ENCODE results near the gene KIF14.

The KIF14 gene

GRCh38 chr1:200530623-200531261 lies 89.8 kb downstream of the KIF14 start:
- H2BK5ac ChIP-seq (ENCODE audit: low read length) = no peak overlapping the region
- H2BK120ac ChIP-seq (ENCODE audit: low read depth, low read length) = no peak overlapping the region
- H3K23ac ChIP-seq (ENCODE audit: low read length) = no peak overlapping the region
- no peak overlapping the region for H2BK15ac ChIP-seq (replicated peaks; ENCODE audit: low read depth)
- no peak overlapping the region for H3K4me3 ChIP-seq (ENCODE audit: low read length)
- no peak for DNase-seq
- H3K4ac ChIP-seq (ENCODE audit: low read depth, low read length) = no peak overlapping the region
- H3K27me3 ChIP-seq (ENCODE audit: insufficient read depth, low read length, poor library complexity) = no peaks in the 10 kb centered on the region
- H2AK5ac ChIP-seq (ENCODE audit: low read length) = no peak overlapping the region
- no peaks in the 10 kb centered on the region for H3K36me3 ChIP-seq (ENCODE audit: control insufficient read depth, insufficient read depth, low read length)
- H3K79me1 ChIP-seq (ENCODE audit: low read length) = no peaks in the 10 kb centered on the region
- no peak overlapping the region for H3K18ac ChIP-seq (ENCODE audit: low read length)
- H3K79me2 ChIP-seq (ENCODE audit: control insufficient read depth, insufficient read depth, low read length) = no peaks in the 10 kb centered on the region
- no peak overlapping the region for H3K4me2 ChIP-seq (ENCODE audit: low read length)
- WGBS (ENCODE audit: extremely low coverage, insufficient coverage, low lambda C conversion rate) = no CpG with 5 or more reads among the region's 7 CpGs
- H4K8ac ChIP-seq (ENCODE audit: low read depth, low read length) = no peak overlapping the region
- no peak overlapping the region for H3K56ac ChIP-seq (ENCODE audit: low read length)
- H4K5ac ChIP-seq (ENCODE audit: low read length) = no peak overlapping the region
- no peak overlapping the region for H3K27ac ChIP-seq (ENCODE audit: low read depth, low read length)
- H3K4me1 ChIP-seq (ENCODE audit: control insufficient read depth, low read depth, low read length) = no peaks in the 10 kb centered on the region
- no peak overlapping the region for H3K9ac ChIP-seq (ENCODE audit: low read length)

- Histone ChIP-seq H3K36me3 (ENCODE audit: control insufficient read depth, insufficient read depth, low read length) (no peaks in the 10 kb centered on the region), H3K4ac (ENCODE audit: low read depth, low read length) (no peak overlapping the region), H3K9ac (ENCODE audit: low read length) (no peak overlapping the region), H3K56ac (ENCODE audit: low read length) (no peak overlapping the region), H2BK5ac (ENCODE audit: low read length) (no peak overlapping the region), H2AK5ac (ENCODE audit: low read length) (no peak overlapping the region), H4K5ac (ENCODE audit: low read length) (no peak overlapping the region), H3K23ac (ENCODE audit: low read length) (no peak overlapping the region), H3K79me1 (ENCODE audit: low read length) (no peaks in the 10 kb centered on the region), H3K79me2 (ENCODE audit: control insufficient read depth, insufficient read depth, low read length) (no peaks in the 10 kb centered on the region), H2BK120ac (ENCODE audit: low read depth, low read length) (no peak overlapping the region), H3K4me2 (ENCODE audit: low read length) (no peak overlapping the region), H3K27me3 (ENCODE audit: insufficient read depth, low read length, poor library complexity) (no peaks in the 10 kb centered on the region), H4K8ac (ENCODE audit: low read depth, low read length) (no peak overlapping the region), H3K4me3 (ENCODE audit: low read length) (no peak overlapping the region), H2BK15ac (replicated peaks; ENCODE audit: low read depth) (no peak overlapping the region), H3K4me1 (ENCODE audit: control insufficient read depth, low read depth, low read length) (no peaks in the 10 kb centered on the region), H3K18ac (ENCODE audit: low read length) (no peak overlapping the region), H3K27ac (ENCODE audit: low read depth, low read length) (no peak overlapping the region)
- DNase-seq = no peak
- whole genome bisulfite sequencing (ENCODE audit: extremely low coverage, insufficient coverage, low lambda C conversion rate) = no CpG with 5 or more reads among the region's 4 CpGs
These were observed 91.5 kb downstream of the KIF14 start for GRCh38 chr1:200528858-200529606.

GRCh38 chr1:200527670-200528069 lies 92.9 kb downstream of the KIF14 start:
- no peaks in the 10 kb centered on the region for H3K4me1 ChIP-seq (ENCODE audit: control insufficient read depth, low read depth, low read length)
- no peak overlapping the region for H2BK120ac ChIP-seq (ENCODE audit: low read depth, low read length)
- no peak overlapping the region for H2AK5ac ChIP-seq (ENCODE audit: low read length)
- H4K8ac ChIP-seq (ENCODE audit: low read depth, low read length) = no peak overlapping the region
- H3K27me3 ChIP-seq (ENCODE audit: insufficient read depth, low read length, poor library complexity) = no peaks in the 10 kb centered on the region
- no peak overlapping the region for H3K27ac ChIP-seq (ENCODE audit: low read depth, low read length)
- no peaks in the 10 kb centered on the region for H3K79me1 ChIP-seq (ENCODE audit: low read length)
- no CpG with 5 or more reads among the region's 4 CpGs for WGBS (ENCODE audit: extremely low coverage, insufficient coverage, low lambda C conversion rate)
- no peak overlapping the region for H2BK15ac ChIP-seq (replicated peaks; ENCODE audit: low read depth)
- no peak overlapping the region for H3K56ac ChIP-seq (ENCODE audit: low read length)
- H3K4me2 ChIP-seq (ENCODE audit: low read length) = no peak overlapping the region
- H3K79me2 ChIP-seq (ENCODE audit: control insufficient read depth, insufficient read depth, low read length) = no peaks in the 10 kb centered on the region
- H4K5ac ChIP-seq (ENCODE audit: low read length) = no peak overlapping the region
- no peak overlapping the region for H3K4ac ChIP-seq (ENCODE audit: low read depth, low read length)
- H3K18ac ChIP-seq (ENCODE audit: low read length) = no peak overlapping the region
- no peak overlapping the region for H2BK5ac ChIP-seq (ENCODE audit: low read length)
- H3K23ac ChIP-seq (ENCODE audit: low read length) = no peak overlapping the region
- no peaks in the 10 kb centered on the region for H3K36me3 ChIP-seq (ENCODE audit: control insufficient read depth, insufficient read depth, low read length)
- H3K4me3 ChIP-seq (ENCODE audit: low read length) = no peak overlapping the region
- no peak for DNase-seq
- H3K9ac ChIP-seq (ENCODE audit: low read length) = no peak overlapping the region

GRCh38 chr1:200526709-200527612 lies 93.6 kb downstream of the KIF14 start:
- Histone ChIP-seq H3K18ac (ENCODE audit: low read length) (no peak overlapping the region), H3K27me3 (ENCODE audit: insufficient read depth, low read length, poor library complexity) (no peaks in the 10 kb centered on the region), H3K4me3 (ENCODE audit: low read length) (no peak overlapping the region), H3K27ac (ENCODE audit: low read depth, low read length) (no peak overlapping the region), H3K79me2 (ENCODE audit: control insufficient read depth, insufficient read depth, low read length) (no peaks in the 10 kb centered on the region), H3K36me3 (ENCODE audit: control insufficient read depth, insufficient read depth, low read length) (no peaks in the 10 kb centered on the region), H3K23ac (ENCODE audit: low read length) (no peak overlapping the region), H4K5ac (ENCODE audit: low read length) (no peak overlapping the region), H3K4ac (ENCODE audit: low read depth, low read length) (no peak overlapping the region), H2BK120ac (ENCODE audit: low read depth, low read length) (no peak overlapping the region), H3K79me1 (ENCODE audit: low read length) (no peaks in the 10 kb centered on the region), H3K4me1 (ENCODE audit: control insufficient read depth, low read depth, low read length) (no peaks in the 10 kb centered on the region), H2AK5ac (ENCODE audit: low read length) (no peak overlapping the region), H4K8ac (ENCODE audit: low read depth, low read length) (no peak overlapping the region), H2BK5ac (ENCODE audit: low read length) (no peak overlapping the region), H3K56ac (ENCODE audit: low read length) (no peak overlapping the region), H2BK15ac (replicated peaks; ENCODE audit: low read depth) (no peak overlapping the region), H3K9ac (ENCODE audit: low read length) (no peak overlapping the region), H3K4me2 (ENCODE audit: low read length) (no peak overlapping the region)
- no peak for DNase-seq
- WGBS (ENCODE audit: extremely low coverage, insufficient coverage, low lambda C conversion rate) = no CpG with 5 or more reads among the region's 5 CpGs

GRCh38 chr1:200525090-200525987 lies 95.2 kb downstream of the KIF14 start:
- Histone ChIP-seq H3K4me2 (ENCODE audit: low read length) (no peak overlapping the region), H3K27me3 (ENCODE audit: insufficient read depth, low read length, poor library complexity) (no peaks in the 10 kb centered on the region), H4K5ac (ENCODE audit: low read length) (no peak overlapping the region), H3K4me1 (ENCODE audit: control insufficient read depth, low read depth, low read length) (no peaks in the 10 kb centered on the region), H3K79me1 (ENCODE audit: low read length) (no peaks in the 10 kb centered on the region), H3K18ac (ENCODE audit: low read length) (no peak overlapping the region), H3K56ac (ENCODE audit: low read length) (no peak overlapping the region), H3K36me3 (ENCODE audit: control insufficient read depth, insufficient read depth, low read length) (no peaks in the 10 kb centered on the region), H2AK5ac (ENCODE audit: low read length) (no peak overlapping the region), H3K9ac (ENCODE audit: low read length) (no peak overlapping the region), H3K27ac (ENCODE audit: low read depth, low read length) (no peak overlapping the region), H2BK15ac (replicated peaks; ENCODE audit: low read depth) (no peak overlapping the region), H3K4ac (ENCODE audit: low read depth, low read length) (no peak overlapping the region), H3K23ac (ENCODE audit: low read length) (no peak overlapping the region), H2BK120ac (ENCODE audit: low read depth, low read length) (no peak overlapping the region), H3K79me2 (ENCODE audit: control insufficient read depth, insufficient read depth, low read length) (no peaks in the 10 kb centered on the region), H3K4me3 (ENCODE audit: low read length) (no peak overlapping the region), H4K8ac (ENCODE audit: low read depth, low read length) (no peak overlapping the region), H2BK5ac (ENCODE audit: low read length) (no peak overlapping the region)
- WGBS (ENCODE audit: extremely low coverage, insufficient coverage, low lambda C conversion rate) = no CpG with 5 or more reads among the region's 9 CpGs
- DNase-seq = no peak
